SU-DHL-6 (cell line): ENCODE results near the gene GOLGA8A.

ENCODE experiments used
- H2AFZ ChIP-seq: fragments of 200-600 bp; sonication (generic); 2 replicates; pipeline ENCODE4 v1.6.1; 2014; ENCODE audit warnings: low read depth, mild to moderate bottlenecking, moderate library complexity, mixed read lengths, antibody characterized with exemption, low read length; ENCODE audit not compliant: severe bottlenecking
- H3F3A ChIP-seq: fragments of 200-600 bp; shearing (Covaris generic); 2 replicates; pipeline ENCODE4 v1.6.0; 2016; ENCODE audit warnings: antibody characterized with exemption, mild to moderate bottlenecking; ENCODE audit not compliant: insufficient read depth
- H3K27ac ChIP-seq: fragments of 200-600 bp; sonication (generic); 2 replicates; pipeline ENCODE4 v1.5.1; 2016; ENCODE audit warnings: low read depth, mild to moderate bottlenecking, low read length, moderate library complexity, mixed read lengths
- H3K27me3 ChIP-seq: fragments of 200-600 bp; sonication (generic), shearing (Covaris generic); 2 replicates; pipeline ENCODE4 v1.6.0; 2014; ENCODE audit warnings: mild to moderate bottlenecking, low read length
- H3K36me3 ChIP-seq: fragments of 200-600 bp; sonication (generic); 2 replicates; pipeline ENCODE4 v1.6.1; 2014; ENCODE audit warnings: mild to moderate bottlenecking, low read length, mixed read lengths
- H3K4me2 ChIP-seq: fragments of 300-600, 200-600 bp; shearing (Covaris generic), sonication (generic); 2 replicates; pipeline ENCODE4 v1.6.0; 2014; ENCODE audit warnings: low read length, low read depth, mild to moderate bottlenecking; ENCODE audit not compliant: poor library complexity, severe bottlenecking
- H3K4me3 ChIP-seq: fragments of 200-600 bp; sonication (generic); 2 replicates; pipeline ENCODE4 v1.5.1; 2014; ENCODE audit warnings: antibody characterized with exemption, low read length, mild to moderate bottlenecking, mixed read lengths; ENCODE audit not compliant: insufficient read depth, poor library complexity, severe bottlenecking
- H3K79me2 ChIP-seq: fragments of 200-600 bp; sonication (generic); 2 replicates; pipeline ENCODE4 v1.6.1; 2014; ENCODE audit warnings: mild to moderate bottlenecking, low read length, moderate library complexity; ENCODE audit not compliant: insufficient read depth
- H3K9ac ChIP-seq: fragments of 200-600 bp; sonication (generic); 2 replicates; pipeline ENCODE4 v1.7.0; 2014; ENCODE audit warnings: mild to moderate bottlenecking, low read length
- H3K9me2 ChIP-seq: fragments of 200-600 bp; sonication (generic); replicated peaks from 2 replicates; pipeline ENCODE4 v1.6.1; 2014; ENCODE audit warnings: low read length; ENCODE audit not compliant: insufficient read depth
- H3K9me3 ChIP-seq: fragments of 200-600 bp; sonication (generic); 2 replicates; pipeline ENCODE4 v1.6.1; 2014; ENCODE audit warnings: low read length, mixed read lengths; ENCODE audit not compliant: insufficient read depth
- H4K20me1 ChIP-seq: fragments of 200-600 bp; sonication (generic); 2 replicates; pipeline ENCODE4 v1.6.1; 2014; ENCODE audit warnings: low read depth, mild to moderate bottlenecking, antibody characterized with exemption, low read length, moderate library complexity, mixed read lengths
- EZH2phosphoT487 ChIP-seq: fragments of 200-600 bp; sonication (generic), shearing (Covaris generic); conservative IDR thresholded peaks from 2 replicates; pipeline ENCODE4 v1.6.1; 2018; ENCODE audit warnings: mild to moderate bottlenecking, antibody characterized with exemption, low read length, moderate library complexity, mixed read lengths
- TF ChIP-seq, protein P1 (sequence below): fragments of 200-600 bp; sonication (generic); IDR thresholded peaks from one replicate; pipeline ENCODE4 v1.5.1; 2017; ENCODE audit warnings: antibody characterized with exemption, mild to moderate bottlenecking, low read length, moderate library complexity; ENCODE audit not compliant: insufficient read depth, poor library complexity, severe bottlenecking

GOLGA8A gene

GRCh38 chr15:34442891-34443290, 5.3 kb upstream of the GOLGA8A start:
- TF ChIP-seq, protein P1, sequence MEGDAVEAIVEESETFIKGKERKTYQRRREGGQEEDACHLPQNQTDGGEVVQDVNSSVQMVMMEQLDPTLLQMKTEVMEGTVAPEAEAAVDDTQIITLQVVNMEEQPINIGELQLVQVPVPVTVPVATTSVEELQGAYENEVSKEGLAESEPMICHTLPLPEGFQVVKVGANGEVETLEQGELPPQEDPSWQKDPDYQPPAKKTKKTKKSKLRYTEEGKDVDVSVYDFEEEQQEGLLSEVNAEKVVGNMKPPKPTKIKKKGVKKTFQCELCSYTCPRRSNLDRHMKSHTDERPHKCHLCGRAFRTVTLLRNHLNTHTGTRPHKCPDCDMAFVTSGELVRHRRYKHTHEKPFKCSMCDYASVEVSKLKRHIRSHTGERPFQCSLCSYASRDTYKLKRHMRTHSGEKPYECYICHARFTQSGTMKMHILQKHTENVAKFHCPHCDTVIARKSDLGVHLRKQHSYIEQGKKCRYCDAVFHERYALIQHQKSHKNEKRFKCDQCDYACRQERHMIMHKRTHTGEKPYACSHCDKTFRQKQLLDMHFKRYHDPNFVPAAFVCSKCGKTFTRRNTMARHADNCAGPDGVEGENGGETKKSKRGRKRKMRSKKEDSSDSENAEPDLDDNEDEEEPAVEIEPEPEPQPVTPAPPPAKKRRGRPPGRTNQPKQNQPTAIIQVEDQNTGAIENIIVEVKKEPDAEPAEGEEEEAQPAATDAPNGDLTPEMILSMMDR, result no peak
- no peak for TF ChIP-seq EZH2phosphoT487
- no peaks in the 10 kb centered on the region for H3K36me3 ChIP-seq
- no peaks in the 10 kb centered on the region for H3K79me2 ChIP-seq
- H3K27me3 ChIP-seq, result no peaks in the 10 kb centered on the region
- H3K4me2 ChIP-seq, result no peak overlapping the region
- H4K20me1 ChIP-seq, result no peaks in the 10 kb centered on the region
- H3F3A ChIP-seq, result 0 out of 2 replicates have a peak, but pooled peaks cover 2% of the 10 kb centered on the region
- no peaks in the 10 kb centered on the region for H3K9me3 ChIP-seq
- no peak overlapping the region for H3K9ac ChIP-seq
- H3K27ac ChIP-seq, result no peak overlapping the region
- H3K9me2 ChIP-seq, result no peaks in the 10 kb centered on the region
- no peak overlapping the region for H2AFZ ChIP-seq
- H3K4me3 ChIP-seq, result no peak overlapping the region

DNA sequence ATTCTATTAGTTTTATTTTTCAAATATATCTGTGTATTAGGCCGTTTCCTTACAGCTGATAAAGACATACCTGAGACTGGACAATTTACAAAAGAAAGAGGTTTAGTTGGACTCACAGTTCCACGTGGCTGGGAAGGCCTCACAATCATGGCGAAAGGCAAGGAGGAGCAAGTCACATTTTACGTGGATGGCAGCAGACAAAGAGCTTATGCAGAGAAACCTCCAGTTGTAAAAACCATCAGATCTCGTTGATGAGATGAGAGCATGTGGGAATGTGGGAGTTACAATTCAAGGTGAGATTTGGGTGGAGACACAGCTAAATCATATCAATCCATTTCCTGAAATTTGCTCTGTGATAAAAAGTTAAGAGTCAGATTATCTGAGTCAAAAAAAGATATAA, 2.3 kb upstream of the GOLGA8A start:
- H4K20me1 ChIP-seq, result no peaks in the 10 kb centered on the region
- no peak for TF ChIP-seq EZH2phosphoT487
- TF ChIP-seq, protein P1, result no peak
- H3K27me3 ChIP-seq, result no peaks in the 10 kb centered on the region

DNA sequence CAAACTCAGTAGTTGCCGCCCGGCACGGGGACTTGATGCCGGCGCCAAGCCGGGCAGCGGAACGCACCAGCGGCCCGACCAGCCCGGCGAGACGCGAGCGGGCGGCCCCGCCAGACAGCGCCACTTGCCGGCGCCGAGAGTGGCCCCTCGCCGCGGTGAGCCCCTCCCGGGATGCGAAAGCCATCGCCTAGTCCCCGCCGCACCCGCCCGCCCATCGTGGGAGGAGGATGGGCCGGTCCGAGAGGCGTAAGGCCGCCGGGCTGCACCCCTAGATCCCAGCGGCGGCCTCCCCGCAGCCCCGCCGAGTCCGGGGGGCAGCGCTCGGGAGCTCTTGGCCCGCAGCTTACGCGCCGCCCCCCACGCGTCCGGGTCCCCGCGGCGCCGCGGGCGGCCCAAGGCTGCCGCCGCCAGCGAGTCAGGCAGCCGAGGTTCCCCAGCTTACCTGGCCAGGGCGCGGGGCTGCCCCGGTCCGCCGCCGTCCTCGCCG, 609 bp downstream of the GOLGA8A start:
- H3K9ac ChIP-seq, result peak overlapping the region; percentile 61
- no peaks in the 10 kb centered on the region for H3K27me3 ChIP-seq
- H3K9me2 ChIP-seq, result no peaks in the 10 kb centered on the region
- peak overlapping the region; percentile 47 for H3K4me2 ChIP-seq
- H3K36me3 ChIP-seq, result no peaks in the 10 kb centered on the region
- H3K27ac ChIP-seq, result no peak overlapping the region
- 0 out of 2 replicates have a peak, but pooled peaks cover 2% of the 10 kb centered on the region for H3F3A ChIP-seq
- H2AFZ ChIP-seq, result no peak overlapping the region
- H4K20me1 ChIP-seq, result no peaks in the 10 kb centered on the region
- H3K9me3 ChIP-seq, result no peaks in the 10 kb centered on the region
- H3K79me2 ChIP-seq, result peaks cover 16% of the 10 kb centered on the region
- peak overlapping the region; percentile 56 for H3K4me3 ChIP-seq
- TF ChIP-seq, protein P1, result no peak
- no peak for TF ChIP-seq EZH2phosphoT487

More for the DNA sequence above, 2.3 kb upstream of the GOLGA8A start:
- H2AFZ ChIP-seq, result no peak overlapping the region
- H3K36me3 ChIP-seq, result no peaks in the 10 kb centered on the region
- H3K27ac ChIP-seq, result no peak overlapping the region
- H3K4me2 ChIP-seq, result no peak overlapping the region
- H3K9me3 ChIP-seq, result no peaks in the 10 kb centered on the region
- H3K79me2 ChIP-seq, result peaks cover 16% of the 10 kb centered on the region
- no peaks in the 10 kb centered on the region for H3K9me2 ChIP-seq
- no peak overlapping the region for H3K4me3 ChIP-seq
- H3F3A ChIP-seq, result 0 out of 2 replicates have a peak, but pooled peaks cover 2% of the 10 kb centered on the region
- no peak overlapping the region for H3K9ac ChIP-seq
